Activated gamma-delta T cell treated with anti-CD3 and anti-CD28 coated beads, Interleukin-2, amount 50 U/mL, for 16 hours (primary cell): Measurements from ENCODE around the gene KLC3.
"Not testable (repeated sequence)": the region's sequence is repeated elsewhere in the genome, so short reads cannot be mapped to it uniquely, and the experiment has no call there.

ENCODE experiments used
- DNase-seq: peaks from one replicate; pipeline ENCODE4 v3.0.0-alpha.2; 2020; ENCODE audit warnings: low read depth

Gene KLC3

DNA sequence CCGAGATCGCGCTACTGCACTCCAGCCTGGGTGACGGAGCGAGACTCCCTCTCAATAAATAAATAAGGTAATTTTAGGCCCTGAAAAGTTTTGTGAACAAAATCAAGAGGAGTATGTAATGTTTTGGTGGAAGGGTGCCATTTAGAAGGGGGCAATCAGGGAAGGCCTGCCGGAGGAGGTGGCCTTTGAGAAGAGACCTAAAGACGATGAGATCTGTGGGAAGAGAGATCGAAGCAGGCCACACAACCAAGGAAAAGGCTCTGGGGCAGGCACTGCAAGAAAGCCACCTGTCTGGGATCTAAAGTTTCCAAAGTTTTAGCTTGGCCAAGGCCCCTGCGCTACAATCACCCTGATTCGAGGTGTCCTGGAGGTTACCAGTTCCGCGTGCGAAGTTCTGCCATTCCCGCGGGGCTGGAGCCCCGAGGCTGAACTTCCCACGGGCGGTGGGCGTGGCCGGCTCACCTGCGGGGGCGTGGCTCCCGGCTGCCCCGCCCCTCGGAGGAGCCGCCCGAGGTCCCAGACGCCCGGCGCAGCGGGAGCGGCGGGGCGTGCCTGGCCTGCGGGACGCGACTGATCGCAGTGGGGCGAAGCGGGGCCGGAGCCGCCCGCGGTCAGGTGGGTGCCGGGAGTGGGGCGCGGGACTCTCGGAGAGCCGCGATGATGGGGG, at the start of gene KLC3:
KLC3 (plus strand) TSS at position 519 of the 667 bp plus-strand sequence. CDS start 4,792 bp downstream, outside the sequence.
- DNase-seq = no peak

GRCh38 chr19:45291834-45292233, 48.7 kb upstream of the KLC3 start:
- DNase-seq = no peak

DNA sequence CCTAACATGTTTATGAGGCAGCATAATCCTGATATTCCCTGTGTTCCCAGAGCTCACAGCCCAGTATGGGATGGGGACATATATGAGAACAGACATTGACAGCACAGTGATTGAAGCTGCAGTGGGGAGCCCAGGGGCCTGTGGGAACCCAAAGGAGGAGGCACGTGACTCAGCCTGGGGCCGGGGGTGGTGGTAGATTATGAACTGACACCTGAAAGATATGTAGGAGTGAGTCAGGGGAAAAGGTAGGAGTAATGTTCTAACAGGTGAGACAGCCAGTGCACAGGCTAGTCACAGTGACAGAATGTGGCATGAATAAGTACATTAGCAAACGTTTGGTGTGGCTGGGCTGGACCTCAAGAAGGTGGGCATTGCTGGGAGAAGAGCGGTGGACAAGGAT, 46.9 kb upstream of the KLC3 start:
- no peak for DNase-seq

DNA sequence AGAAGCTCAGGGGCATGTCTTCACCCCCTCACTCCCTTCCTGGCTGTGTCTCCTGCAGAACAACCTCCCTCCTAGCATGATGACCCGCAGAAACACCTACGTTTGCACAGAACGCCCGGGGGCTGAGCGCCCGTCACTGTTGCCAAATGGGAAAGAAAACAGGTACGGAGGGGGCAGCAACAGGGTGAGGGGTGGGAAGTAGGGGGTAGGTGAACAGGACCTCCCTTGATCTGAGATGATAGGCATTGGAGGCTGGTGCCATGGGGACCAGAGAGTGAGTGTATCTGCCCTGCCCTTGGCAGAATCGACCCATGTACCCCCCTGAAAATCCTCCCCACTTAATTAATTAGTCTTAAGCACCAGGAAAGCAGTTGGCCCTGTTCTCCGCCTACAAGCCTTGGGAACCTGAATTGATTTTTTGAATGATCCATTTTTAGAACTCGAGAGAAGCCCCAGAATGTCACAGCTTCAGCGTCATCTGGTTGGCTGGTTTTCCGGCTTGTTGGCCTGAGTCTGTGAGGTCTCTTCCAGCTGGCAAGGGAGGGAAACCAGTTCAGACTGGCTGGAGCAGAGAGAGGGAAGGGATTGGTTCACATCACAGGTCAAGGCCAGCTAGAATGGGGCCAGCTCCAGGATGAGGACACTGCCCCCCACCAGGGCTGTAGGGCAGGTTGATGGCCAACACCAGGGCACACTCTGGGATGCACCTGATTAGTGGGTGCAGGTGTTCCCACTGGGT, 46.1 kb upstream of the KLC3 start:
- DNase-seq = no peak

GRCh38 chr19:45295873-45296272, 44.7 kb upstream of the KLC3 start:
- no peak for DNase-seq

DNA sequence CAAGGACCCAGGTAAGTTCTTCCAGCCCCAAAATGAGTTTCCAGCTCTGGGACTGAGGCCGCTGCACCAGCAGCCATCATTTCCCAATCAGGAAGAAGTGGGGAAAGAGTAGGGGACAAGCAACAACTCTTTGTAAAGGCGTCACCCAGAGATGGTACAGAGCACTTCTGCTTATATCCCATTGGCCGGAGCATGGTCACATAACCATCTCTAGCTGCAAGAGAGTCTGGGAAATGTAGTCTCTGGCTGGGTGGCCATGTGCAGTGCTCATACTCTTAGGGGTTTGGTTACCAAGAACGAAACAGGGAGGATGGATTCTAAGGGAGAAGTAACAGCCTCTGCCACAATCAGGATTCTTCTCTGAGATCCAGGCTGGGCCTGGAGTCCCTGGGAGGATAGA, 44.2 kb upstream of the KLC3 start:
- DNase-seq = no peak

GRCh38 chr19:45297674-45298073, 42.9 kb upstream of the KLC3 start:
- DNase-seq = no peak

GRCh38 chr19:45298264-45298663, 42.3 kb upstream of the KLC3 start:
- DNase-seq = no peak

DNA sequence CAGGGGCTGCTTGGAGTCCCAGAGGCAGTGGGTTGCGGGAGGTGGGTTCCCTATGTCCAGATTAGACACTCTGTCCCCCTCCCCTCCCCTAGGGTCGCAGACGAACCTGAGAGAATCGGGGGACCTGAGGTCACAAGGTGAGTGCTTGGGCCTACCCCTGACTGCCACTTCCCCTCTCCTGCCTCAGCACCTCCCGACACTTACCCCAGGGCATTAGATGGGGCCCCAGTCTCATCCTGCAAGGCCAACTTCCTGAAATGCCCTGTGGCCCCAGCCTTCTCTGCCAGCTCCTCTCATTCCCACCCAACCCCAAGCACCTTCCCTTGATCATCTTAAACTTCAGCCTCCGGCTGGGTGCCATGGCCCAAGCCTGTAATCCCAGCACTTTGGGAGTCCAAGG, 40.8 kb upstream of the KLC3 start:
- no peak for DNase-seq

DNA sequence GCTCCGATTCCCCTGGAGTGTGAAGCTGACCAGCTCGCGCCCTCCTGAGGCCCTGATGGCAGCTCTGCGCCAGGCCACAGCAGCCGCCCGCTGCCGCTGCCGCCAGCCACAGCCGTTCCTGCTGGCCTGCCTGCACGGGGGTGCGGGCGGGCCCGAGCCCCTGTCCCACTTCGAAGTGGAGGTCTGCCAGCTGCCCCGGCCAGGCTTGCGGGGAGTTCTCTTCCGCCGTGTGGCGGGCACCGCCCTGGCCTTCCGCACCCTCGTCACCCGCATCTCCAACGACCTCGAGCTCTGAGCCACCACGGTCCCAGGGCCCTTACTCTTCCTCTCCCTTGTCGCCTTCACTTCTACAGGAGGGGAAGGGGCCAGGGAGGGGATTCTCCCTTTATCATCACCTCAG, 38.1 kb upstream of the KLC3 start:
- no peak for DNase-seq

DNA sequence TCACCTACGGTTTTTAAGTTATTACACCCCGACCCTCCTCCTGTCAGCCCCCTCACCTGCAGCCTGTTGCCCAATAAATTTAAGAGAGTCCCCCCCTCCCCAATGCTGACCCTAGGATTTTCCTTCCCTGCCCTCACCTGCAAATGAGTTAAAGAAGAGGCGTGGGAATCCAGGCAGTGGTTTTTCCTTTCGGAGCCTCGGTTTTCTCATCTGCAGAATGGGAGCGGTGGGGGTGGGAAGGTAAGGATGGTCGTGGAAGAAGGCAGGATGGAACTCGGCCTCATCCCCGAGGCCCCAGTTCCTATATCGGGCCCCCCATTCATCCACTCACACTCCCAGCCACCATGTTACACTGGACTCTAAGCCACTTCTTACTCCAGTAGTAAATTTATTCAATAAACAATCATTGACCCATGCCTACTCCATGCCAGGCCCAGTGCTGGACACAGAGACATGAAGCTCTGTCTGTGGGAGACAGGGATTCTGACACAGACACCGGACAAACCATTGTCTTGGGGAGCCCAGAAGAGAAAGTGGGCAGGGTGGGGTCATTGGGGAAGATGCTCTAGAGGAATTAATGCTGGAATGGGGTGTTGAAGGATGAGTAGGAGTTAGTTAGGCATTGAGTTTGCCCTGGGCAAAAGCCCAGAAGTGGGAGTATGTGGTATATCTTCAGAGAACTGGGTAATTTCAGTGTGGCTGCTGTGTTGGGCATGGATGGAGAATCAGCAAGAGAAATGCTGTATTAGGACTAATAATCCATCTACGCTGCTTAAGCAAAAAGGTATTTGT, 37.1 kb upstream of the KLC3 start:
- DNase-seq = no peak

DNA sequence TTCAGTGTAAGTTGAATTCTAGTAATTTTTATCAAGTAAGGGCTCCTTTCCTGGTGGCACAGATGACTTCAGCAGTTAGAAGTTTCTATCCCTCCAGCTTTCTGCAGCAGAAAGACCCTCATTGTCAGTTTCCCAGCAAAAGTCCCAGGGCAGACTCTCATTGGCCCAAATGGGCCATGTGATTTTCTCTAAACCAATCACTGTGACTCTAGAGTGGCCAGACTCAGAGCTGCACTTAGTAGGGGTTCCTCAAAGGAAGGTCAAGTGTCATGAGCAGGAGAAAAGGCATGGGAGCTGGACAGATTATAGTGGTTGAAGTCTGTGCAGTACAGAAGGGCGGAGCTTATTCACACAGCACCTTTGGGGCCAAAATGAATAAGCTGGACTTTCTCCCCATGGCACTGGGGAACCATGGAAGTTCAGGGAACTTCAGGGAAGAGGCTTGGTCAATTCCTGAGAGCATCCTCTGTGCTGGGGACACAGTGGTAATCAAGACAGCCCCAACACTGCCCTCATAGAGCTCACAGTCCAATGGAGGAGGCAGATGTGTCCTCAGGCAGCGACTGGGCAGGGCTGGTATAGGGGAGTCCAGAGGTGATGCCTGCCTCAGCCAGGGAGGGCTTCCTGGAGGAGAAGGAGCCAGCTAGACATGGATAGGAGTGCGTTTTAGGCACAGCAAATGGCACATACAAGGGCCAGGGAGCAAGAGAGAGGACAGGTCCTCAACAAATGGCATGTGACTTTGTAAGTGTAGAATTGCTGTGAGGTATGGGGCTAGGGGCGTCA, 36.2 kb upstream of the KLC3 start:
- DNase-seq = no peak

DNA sequence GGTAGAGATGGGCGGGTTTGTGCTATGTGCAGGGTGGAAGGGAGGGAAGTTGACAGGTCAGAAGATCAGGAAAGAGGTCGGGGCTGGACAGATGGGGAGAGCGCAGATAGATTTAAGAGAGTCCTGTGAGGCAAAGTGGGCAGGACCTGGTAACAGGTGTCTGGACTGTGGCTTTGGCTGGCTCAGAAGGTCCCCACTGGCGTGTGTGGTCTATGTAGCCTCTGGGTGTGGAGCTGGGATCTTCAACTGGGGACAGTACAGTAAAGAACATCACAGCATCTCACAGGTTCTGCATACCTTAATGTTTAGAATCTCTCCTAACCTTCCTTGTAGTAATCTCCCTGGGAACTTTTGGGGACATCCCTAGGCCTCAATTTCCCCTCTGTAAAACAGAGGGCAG, 35.5 kb upstream of the KLC3 start:
- no peak for DNase-seq

DNA sequence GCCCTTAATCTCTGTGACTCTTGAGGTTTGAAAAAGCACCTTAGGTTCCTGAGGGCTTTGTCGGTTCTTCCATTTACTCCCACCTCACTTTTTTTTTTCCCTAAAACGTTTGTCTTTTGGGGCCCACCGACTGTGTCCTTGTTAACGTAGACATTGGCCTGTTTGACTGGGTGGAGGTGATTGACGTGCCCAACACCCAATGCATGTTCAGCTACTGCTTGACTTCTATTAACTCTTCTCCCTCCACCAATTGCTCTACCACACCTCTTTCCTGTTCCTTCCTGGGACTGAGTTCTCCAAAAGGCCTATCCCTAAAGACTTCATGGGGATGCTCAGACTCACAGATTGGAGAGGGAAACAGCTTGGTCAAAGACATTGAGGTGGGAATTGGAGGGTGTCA, 35.1 kb upstream of the KLC3 start:
- no peak for DNase-seq

- DNase-seq = no peak
Measured at GRCh38 chr19:45306040-45306439, 34.5 kb upstream of the KLC3 start.

- DNase-seq = no peak
Measured at GRCh38 chr19:45306518-45307027, 34.0 kb upstream of the KLC3 start.

DNA sequence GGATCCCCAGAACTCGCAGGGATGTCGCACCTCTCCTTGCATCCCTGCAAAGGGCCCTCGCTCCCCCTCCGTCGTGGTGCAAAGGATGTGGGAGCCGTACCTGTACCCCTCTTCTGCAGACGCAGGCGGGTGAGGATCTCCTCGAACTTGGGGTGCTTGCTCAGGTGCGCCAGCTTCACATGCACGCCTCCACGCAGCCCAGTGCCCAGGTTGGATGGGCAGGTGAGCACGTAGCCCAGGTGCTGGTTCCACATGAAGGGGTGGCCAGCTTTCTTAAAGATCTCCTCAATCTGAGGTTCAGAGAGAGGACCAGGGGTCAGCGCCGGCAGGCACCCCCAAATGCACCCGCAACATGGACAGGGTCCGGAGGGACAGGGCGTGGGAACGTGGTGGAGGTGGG, 33.2 kb upstream of the KLC3 start:
- DNase-seq = no peak

GRCh38 chr19:45309322-45309721, 31.2 kb upstream of the KLC3 start:
- not testable (repeated sequence) for DNase-seq

- no peak for DNase-seq
Measured at GRCh38 chr19:45311621-45312020, 28.9 kb upstream of the KLC3 start.

DNA sequence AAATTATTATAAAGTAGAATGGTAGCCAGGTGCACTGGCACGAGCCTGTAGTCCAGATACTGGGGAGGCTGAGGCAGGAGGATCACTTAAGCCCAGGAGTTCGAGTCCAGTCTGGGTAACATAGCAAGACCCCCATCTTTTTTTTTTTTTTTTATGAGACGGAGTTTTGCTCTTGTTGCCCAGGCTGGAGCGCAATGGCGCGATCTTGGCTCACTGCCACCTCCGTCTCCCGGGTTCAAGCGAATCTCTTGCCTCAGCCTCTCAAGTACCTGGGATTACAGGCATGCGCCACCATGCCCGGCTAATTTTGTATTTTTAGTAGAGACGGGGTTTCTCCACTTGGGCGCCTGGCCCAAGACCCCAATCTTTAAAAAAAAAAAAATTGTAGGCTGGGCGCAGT, 28.3 kb upstream of the KLC3 start:
- DNase-seq = not testable (repeated sequence)

DNA sequence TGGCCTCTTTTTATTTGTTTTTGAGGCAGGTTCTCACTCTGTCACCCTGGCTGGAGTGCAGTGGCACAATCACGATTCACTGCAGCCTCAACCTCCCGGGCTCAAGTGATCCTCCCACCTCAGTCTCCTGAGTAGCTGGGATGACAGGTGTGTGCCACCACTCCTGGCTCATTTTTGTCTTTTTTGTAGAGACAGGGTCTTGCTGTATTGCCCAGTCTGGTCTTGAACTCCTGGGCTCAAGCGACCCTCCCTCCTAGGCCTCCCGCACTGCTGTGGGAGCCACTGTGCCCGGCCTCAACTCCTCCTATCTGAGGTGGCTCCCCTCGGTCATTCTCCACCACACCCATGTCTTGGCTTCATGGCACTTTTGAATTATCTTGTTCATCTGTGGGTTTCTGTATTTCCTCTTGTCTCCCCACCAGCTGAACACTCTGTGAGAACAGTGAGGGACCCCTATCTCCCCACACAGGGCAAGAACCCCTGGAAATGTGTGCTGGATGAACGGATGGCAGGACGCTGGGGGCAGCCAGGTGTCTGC, 25.8 kb upstream of the KLC3 start:
- DNase-seq = no peak

GRCh38 chr19:45315304-45315703, 25.2 kb upstream of the KLC3 start:
- DNase-seq = no peak
